B cell (primary cell): Measurements from ENCODE around the gene XRCC3. TPM values are rescaled to one million over a fixed set of nuclear protein-coding genes. Genes with fewer than 3 reads are reported as not detected.

Source experiments
- ATAC-seq: fragments of 200-7000 bp; cut with Tn5 transposase; one replicate; pipeline ENCODE4 v1.10.0; 2021; ENCODE audit warnings: low read depth, mild to moderate bottlenecking, moderate number of reproducible peaks, moderate library complexity
- CTCF ChIA-PET: fragments of 350-600 bp; sonication (Branson Sonifier 250); formaldehyde crosslinking; loops from one replicate; lab custom pipeline; 2021; ENCODE audit warnings: antibody characterized with exemption, inconsistent platforms; lab: Charles Lee
- POLR2A ChIA-PET: fragments of 350-600 bp; sonication (Branson Sonifier 250); formaldehyde crosslinking; loops from one replicate; lab custom pipeline; 2021; ENCODE audit warnings: antibody characterized with exemption; lab: Charles Lee
- DNase-seq: peaks from one replicate; pipeline ENCODE4 v3.0.0; 2013
- H2AFZ ChIP-seq: 2 replicates; pipeline ENCODE4 v1.6.1; 2012; ENCODE audit warnings: mild to moderate bottlenecking, low read depth, low read length; ENCODE audit not compliant: insufficient read depth, poor library complexity, severe bottlenecking
- H3K27ac ChIP-seq, 2 donors: 1 replicate in 1 of 2; 2 replicates in 1 of 2; pipeline ENCODE4 v1.5.1; 2012 to 2013; ENCODE audit warnings: low read length in 2 of 2, mild to moderate bottlenecking in 2 of 2, moderate library complexity in 1 of 2
- H3K27me3 ChIP-seq, 4 experiments: fragments of 200-600 bp in 1 of 4; sonication (generic) in 1 of 4; replicated peaks in 1 of 4; 1 replicate in 2 of 4; 2 replicates in 2 of 4; pipeline versions ENCODE4 v1.6.1 to v1.7.0; 2013 to 2016; ENCODE audit warnings: low read length in 3 of 4, mild to moderate bottlenecking in 2 of 4, mixed read lengths in 1 of 4, moderate library complexity in 1 of 4; ENCODE audit not compliant: insufficient read depth in 4 of 4, control insufficient read depth in 3 of 4; ENCODE audit errors: control extremely low read depth in 1 of 4
- H3K36me3 ChIP-seq, 2 experiments: replicated peaks in 1 of 2; 1 replicate in 1 of 2; 2 replicates in 1 of 2; pipeline versions ENCODE4 v1.6.1 to v1.7.1; 2013; ENCODE audit warnings: low read length in 1 of 2; ENCODE audit not compliant: insufficient read depth in 2 of 2, control insufficient read depth in 1 of 2; ENCODE audit errors: control extremely low read depth in 1 of 2, extremely low read depth in 1 of 2
- H3K4me1 ChIP-seq, 2 donors: fragments of 200-600 bp in 1 of 2; sonication (generic) in 1 of 2; 1 replicate in 1 of 2; 2 replicates in 1 of 2; pipeline versions ENCODE4 v1.5.1 to v1.6.1; 2013 to 2017; ENCODE audit warnings: low read length in 2 of 2; ENCODE audit not compliant: control insufficient read depth in 2 of 2, insufficient read depth in 2 of 2
- H3K4me2 ChIP-seq: replicated peaks from 2 replicates; pipeline ENCODE3; 2012; ENCODE audit warnings: mild to moderate bottlenecking, low read depth, low read length; ENCODE audit not compliant: poor library complexity, severe bottlenecking
- H3K4me3 ChIP-seq, 5 experiments: fragments of 200-600 bp in 1 of 5; sonication (generic) in 1 of 5; 1 replicate in 3 of 5; 2 replicates in 2 of 5; pipeline versions ENCODE4 v1.5.1 to v1.7.0; 2011 to 2016; ENCODE audit warnings: low read length in 4 of 5, mild to moderate bottlenecking in 4 of 5, low read depth in 2 of 5, control low read depth in 1 of 5, moderate library complexity in 1 of 5; ENCODE audit not compliant: insufficient read depth in 1 of 5; ENCODE audit errors: control extremely low read depth in 1 of 5, extremely low read depth in 1 of 5
- H3K79me2 ChIP-seq: fragments of 200-600 bp; sonication (generic); one replicate; pipeline ENCODE4 v1.6.0; 2016; ENCODE audit warnings: low read length; ENCODE audit not compliant: control insufficient read depth, insufficient read depth
- H3K9ac ChIP-seq: fragments of 200-600 bp; sonication (generic); 2 replicates; pipeline ENCODE4 v1.6.1; 2017; ENCODE audit warnings: mild to moderate bottlenecking, low read length, moderate library complexity
- H3K9me3 ChIP-seq, 3 donors: one replicate each; pipeline versions ENCODE4 v1.6.1 to v1.7.1; 2013; ENCODE audit warnings: low read length in 2 of 3; ENCODE audit not compliant: control insufficient read depth in 2 of 3, insufficient read depth in 1 of 3; ENCODE audit errors: control extremely low read depth in 1 of 3
- H4K20me1 ChIP-seq: 2 replicates; pipeline ENCODE4 v1.6.0; 2012; ENCODE audit warnings: mild to moderate bottlenecking, low read length; ENCODE audit not compliant: insufficient read depth, control insufficient read depth, poor library complexity, severe bottlenecking
- H3K27ac Mint-ChIP-seq: one replicate; pipeline ENCODE4 v1.8.0; 2021; ENCODE audit warnings: mixed read lengths
- H3K27me3 Mint-ChIP-seq: one replicate; pipeline ENCODE4 v1.8.0; 2021; ENCODE audit warnings: mixed read lengths
- H3K4me1 Mint-ChIP-seq: one replicate; pipeline ENCODE4 v1.8.0; 2021; ENCODE audit warnings: mixed read lengths
- H3K4me3 Mint-ChIP-seq: one replicate; pipeline ENCODE4 v1.8.0; 2021; ENCODE audit warnings: mixed read lengths
- H3K9me3 Mint-ChIP-seq: one replicate; pipeline ENCODE4 v1.8.0; 2022; ENCODE audit warnings: mixed read lengths; ENCODE audit not compliant: insufficient read depth
- CTCF ChIP-seq: fragments of 200-600 bp; IDR thresholded peaks from one replicate; pipeline ENCODE4 v1.8.0; 2022; ENCODE audit warnings: antibody characterized with exemption, mild to moderate bottlenecking
- EZH2 ChIP-seq: IDR thresholded peaks from 2 replicates; pipeline ENCODE4 v1.6.1; 2012; ENCODE audit warnings: borderline replicate concordance, low read depth, mild to moderate bottlenecking, moderate library complexity, low read length; ENCODE audit not compliant: insufficient read depth, poor library complexity, severe bottlenecking
- WGBS: methylation state at CpG from one replicate; pipeline ENCODE4 v1.1.5; 2013; ENCODE audit warnings: missing lambda C conversion rate; ENCODE audit not compliant: insufficient coverage; 5-methylcytosine and 5-hydroxymethylcytosine counted together
- intact Hi-C: fragments of 100-400 bp; cut with micrococcal nuclease; formaldehyde crosslinking; loops from one replicate; pipeline ENCODE4 v1.10.0; 2022
- polyA plus RNA-seq: library from polyadenylated mRNA; depleted of rRNA; stranded (reverse); fragments of >200 nt; gene quantifications from 2 replicates; pipeline ENCODE4 v1.2.3, GENCODE V29; 2012
- total RNA-seq, 2 donors: library from RNA; stranded (reverse); fragments of 120-200 nt in 1 of 2; gene quantifications; 1 replicate in 1 of 2; 2 replicates in 1 of 2; pipeline versions ENCODE4 v1.2.3 to v1.2.4, GENCODE V29; 2013 to 2022

The XRCC3 gene
- total and polyA plus RNA-seq, 2 donors (not counting 1 experiment from before 2014, with no cell fraction given): 18.0 to 19.7 TPM

- Mint-ChIP-seq H3K9me3 (no peaks in the 10 kb centered on the region), H3K27ac (no peak overlapping the region), H3K4me3 (no peak overlapping the region), H3K4me1 (no peaks in the 10 kb centered on the region), H3K27me3 (no peaks in the 10 kb centered on the region)
- Histone ChIP-seq H3K9me3 (no peaks in the 10 kb centered on the region), H4K20me1 (no peaks in the 10 kb centered on the region), H2AFZ (no peak overlapping the region), H3K4me3 (no peak overlapping the region), H3K9ac (no peak overlapping the region), H3K36me3 (peaks cover 0 to 8% of the 10 kb centered on the region in 2 experiments), H3K4me2 (no peak overlapping the region), H3K27me3 (no peaks in the 10 kb centered on the region), H3K79me2 (no peaks in the 10 kb centered on the region), H3K4me1 (no peaks in the 10 kb centered on the region), H3K27ac (no peak overlapping the region)
- CTCF ChIA-PET: no interaction called here
- intact Hi-C loops: no loop called here
- TF ChIP-seq CTCF: no peak
- TF ChIP-seq EZH2: no peak
- POLR2A ChIA-PET: no interaction called here
- no peak for DNase-seq
- no peak for ATAC-seq
- 53% methylated on average over 5 of the region's 5 CpGs for WGBS
These were observed 33.2 kb upstream of the XRCC3 start for GRCh38 chr14:103748534-103748857.

- CTCF ChIA-PET: no interaction called here
- H3K27me3 ChIP-seq: no peaks in the 10 kb centered on the region
- Mint-ChIP-seq H3K4me1 (no peaks in the 10 kb centered on the region), H3K27me3 (no peaks in the 10 kb centered on the region), H3K9me3 (no peaks in the 10 kb centered on the region), H3K27ac (no peak overlapping the region), H3K4me3 (no peak overlapping the region)
- no peak overlapping the region for H3K9ac ChIP-seq
- H2AFZ ChIP-seq: no peak overlapping the region
- ATAC-seq: no peak
- intact Hi-C loops: no loop called here
- H4K20me1 ChIP-seq: no peaks in the 10 kb centered on the region
- no peaks in the 10 kb centered on the region for H3K9me3 ChIP-seq
- no peak for DNase-seq
- no peak overlapping the region for H3K4me3 ChIP-seq
- H3K79me2 ChIP-seq: no peaks in the 10 kb centered on the region
- H3K36me3 ChIP-seq: peaks cover 0 to 14% of the 10 kb centered on the region in 2 experiments
- H3K4me1 ChIP-seq: no peaks in the 10 kb centered on the region
- no peak overlapping the region for H3K27ac ChIP-seq
- WGBS: 98% methylated on average over 10 of the region's 10 CpGs
- TF ChIP-seq EZH2 (no peak), CTCF (no peak)
- POLR2A ChIA-PET: no interaction called here
- H3K4me2 ChIP-seq: no peak overlapping the region
These were observed 31.4 kb upstream of the XRCC3 start for GRCh38 chr14:103746701-103747100.
